ENCODE measurements around the gene PSRC1.
A peak's percentile ranks its signal among the peaks of the same experiment; 100 is the strongest.
"Not testable (repeated sequence)": the region's sequence is repeated elsewhere in the genome, so short reads cannot be mapped to it uniquely, and the experiment has no call there.

PSRC1 gene

GRCh38 chr1:109294481-109294880 lies 11.5 kb upstream of the PSRC1 start:
- no peak overlapping the region for H3K27ac ChIP-seq

GRCh38 chr1:109293026-109293425 lies 10.1 kb upstream of the PSRC1 start:
- no peak overlapping the region for H3K27ac ChIP-seq
- TF ChIP-seq ZFX (IDR thresholded peaks at IDR 0.05; ENCODE audit: borderline replicate concordance) (no peak), CTCF (IDR thresholded peaks at IDR 0.05) (no peak)

More at GRCh38 chr1:109294481-109294880, 11.5 kb upstream of the PSRC1 start:
- TF ChIP-seq ZFX (IDR thresholded peaks at IDR 0.05; ENCODE audit: borderline replicate concordance) (no peak), CTCF (IDR thresholded peaks at IDR 0.05) (no peak)

- H3K27ac ChIP-seq, result no peak overlapping the region
- no peak for TF ChIP-seq CTCF (IDR thresholded peaks at IDR 0.05)
- no peak for TF ChIP-seq ZFX (IDR thresholded peaks at IDR 0.05; ENCODE audit: borderline replicate concordance)
These were observed 9.4 kb upstream of the PSRC1 start for GRCh38 chr1:109292364-109292763.

GRCh38 chr1:109290998-109291397 lies 8.1 kb upstream of the PSRC1 start:
- no peak overlapping the region for H3K27ac ChIP-seq
- no peak for TF ChIP-seq ZFX (IDR thresholded peaks at IDR 0.05; ENCODE audit: borderline replicate concordance)

GRCh38 chr1:109290137-109290536 lies 7.2 kb upstream of the PSRC1 start:
- no peak overlapping the region for H3K27ac ChIP-seq
- TF ChIP-seq CTCF (IDR thresholded peaks at IDR 0.05) (no peak), ZFX (IDR thresholded peaks at IDR 0.05; ENCODE audit: borderline replicate concordance) (no peak)

GRCh38 chr1:109286762-109287161 lies 3.8 kb upstream of the PSRC1 start:
- H3K27ac ChIP-seq, result not testable (repeated sequence)

GRCh38 chr1:109283748-109284600 lies 1.0 kb upstream of the PSRC1 start:
- TF ChIP-seq CTCF (IDR thresholded peaks at IDR 0.05), result no peak
- no peak for TF ChIP-seq ZFX (IDR thresholded peaks at IDR 0.05; ENCODE audit: borderline replicate concordance)

GRCh38 chr1:109282497-109282951 lies 421 bp downstream of the PSRC1 start:
- peak overlapping the region; percentile 85 for H3K27ac ChIP-seq
- TF ChIP-seq ZFX (IDR thresholded peaks at IDR 0.05; ENCODE audit: borderline replicate concordance) (no peak), CTCF (IDR thresholded peaks at IDR 0.05) (no peak)

More at GRCh38 chr1:109283748-109284600, 1.0 kb upstream of the PSRC1 start:
- peak overlapping the region; percentile 85 for H3K27ac ChIP-seq

Data from 22Rv1 (cell line).